ENCODE measurements around the gene PIP5KL1.

The PIP5KL1 gene

GRCh38 chr9:127943731-127944144 is 13.2 kb upstream of the PIP5KL1 start:
- TF ChIP-seq CTCF (conservative IDR thresholded peaks at IDR 0.05; ENCODE audit: low read depth): peak; percentile 94
- ChIA-PET CTCF (interaction anchor here (0.6 to 4.2 kb wide), 37 partner anchors 10 to 293 kb away, joined by 3 to 68 read pairs (median 4); partner anchors contain the start of genes EEIG1 and PIP5KL1), POLR2A (ENCODE audit: low non-redundant PET) (no interaction called here)
- H3K27ac ChIP-seq: peak overlapping the region; percentile 32
- peak; percentile 79 for DNase-seq (ENCODE audit: low spot score)

GRCh38 chr9:127943011-127943662 is 12.6 kb upstream of the PIP5KL1 start:
- ChIA-PET CTCF (interaction anchor here (0.6 to 4.2 kb wide), 36 partner anchors 10 to 453 kb away, joined by 3 to 68 read pairs (median 4); partner anchors contain the start of gene PIP5KL1), POLR2A (ENCODE audit: low non-redundant PET) (interaction anchor here (0.7 kb wide), 1 partner anchor 44 kb away, joined by 3 read pairs; no protein-coding TSS in a partner anchor)
- no peak for DNase-seq (ENCODE audit: low spot score)
- peak overlapping the region; percentile 32 for H3K27ac ChIP-seq
- peak; percentile 11 for TF ChIP-seq CTCF (conservative IDR thresholded peaks at IDR 0.05; ENCODE audit: low read depth)

- peak; percentile 99 for TF ChIP-seq CTCF (conservative IDR thresholded peaks at IDR 0.05; ENCODE audit: low read depth)
- peak; percentile 75 for DNase-seq (ENCODE audit: low spot score)
- CTCF ChIA-PET: interaction anchor here (0.5 to 4.2 kb wide), 20 partner anchors 9 to 454 kb away, joined by 3 to 68 read pairs (median 4); partner anchors contain the start of gene PIP5KL1
- peak overlapping the region; percentile 32 for H3K27ac ChIP-seq
- POLR2A ChIA-PET (ENCODE audit: low non-redundant PET): interaction anchor here (0.6 to 0.7 kb wide), 2 partner anchors 10 to 44 kb away, joined by 3 read pairs; no protein-coding TSS in a partner anchor
These were observed 11.8 kb upstream of the PIP5KL1 start for GRCh38 chr9:127942216-127943010.

GRCh38 chr9:127941961-127942215 is 11.3 kb upstream of the PIP5KL1 start:
- CTCF ChIA-PET: interaction anchor here (0.8 to 4.2 kb wide), 7 partner anchors 11 to 176 kb away, joined by 4 to 68 read pairs (median 9); partner anchors contain the start of gene PIP5KL1
- POLR2A ChIA-PET (ENCODE audit: low non-redundant PET): no interaction called here
- H3K27ac ChIP-seq: peak overlapping the region; percentile 32
- TF ChIP-seq CTCF (conservative IDR thresholded peaks at IDR 0.05; ENCODE audit: low read depth): no peak
- DNase-seq (ENCODE audit: low spot score): no peak

GRCh38 chr9:127941062-127941960 is 10.7 kb upstream of the PIP5KL1 start:
- POLR2A ChIA-PET (ENCODE audit: low non-redundant PET): no interaction called here
- DNase-seq (ENCODE audit: low spot score): no peak
- no peak for TF ChIP-seq CTCF (conservative IDR thresholded peaks at IDR 0.05; ENCODE audit: low read depth)
- CTCF ChIA-PET: interaction anchor here (1.0 to 1.8 kb wide), 5 partner anchors 38 to 176 kb away, joined by 4 to 9 read pairs (median 6); partner anchors contain the start of gene EEIG1
- H3K27ac ChIP-seq: peak overlapping the region; percentile 32
